Pons (tissue), 1 donor: Measurements from ENCODE around the gene FAM187B.
A peak's percentile ranks its signal among the peaks of the same experiment; 100 is the strongest.
"Not testable (repeated sequence)": the region's sequence is repeated elsewhere in the genome, so short reads cannot be mapped to it uniquely, and the experiment has no call there.

Source experiments
- DNase-seq: peaks from one replicate; pipeline ENCODE4 v3.0.0-alpha.2; 2016; ENCODE audit warnings: low spot score

FAM187B gene

GRCh38 chr19:35236638-35237400 is 8.3 kb upstream of the FAM187B start:
- no peak for DNase-seq

GRCh38 chr19:35232912-35233311 is 4.4 kb upstream of the FAM187B start:
- DNase-seq: no peak

- no peak for DNase-seq
Measured at GRCh38 chr19:35231956-35232645, 3.6 kb upstream of the FAM187B start.

- DNase-seq: no peak
Measured at GRCh38 chr19:35229601-35230000, 1.1 kb upstream of the FAM187B start.

GRCh38 chr19:35226748-35227147 is 1.8 kb downstream of the FAM187B start:
- DNase-seq: no peak

- no peak for DNase-seq
Measured at GRCh38 chr19:35225951-35226350, 2.6 kb downstream of the FAM187B start.

GRCh38 chr19:35224681-35225571 is 3.6 kb downstream of the FAM187B start:
- DNase-seq: no peak

- no peak for DNase-seq
Measured at GRCh38 chr19:35223862-35224505, 4.6 kb downstream of the FAM187B start.

GRCh38 chr19:35223084-35223790 is 5.3 kb downstream of the FAM187B start:
- DNase-seq: no peak

GRCh38 chr19:35222373-35223015 is 6.0 kb downstream of the FAM187B start:
- DNase-seq: no peak

- not testable (repeated sequence) for DNase-seq
Measured at GRCh38 chr19:35220973-35221590, 7.5 kb downstream of the FAM187B start.

- no peak for DNase-seq
Measured at GRCh38 chr19:35220315-35220921, 8.1 kb downstream of the FAM187B start.

GRCh38 chr19:35219008-35219407 is 9.5 kb downstream of the FAM187B start:
- no peak for DNase-seq

GRCh38 chr19:35217649-35217990 is 10.9 kb downstream of the FAM187B start:
- no peak for DNase-seq

- DNase-seq: peak; percentile 79
Measured at GRCh38 chr19:35216833-35217648, 11.5 kb downstream of the FAM187B start.

- no peak for DNase-seq
Measured at GRCh38 chr19:35216016-35216832, 12.3 kb downstream of the FAM187B start.

GRCh38 chr19:35214766-35215422 is 13.6 kb downstream of the FAM187B start:
- no peak for DNase-seq
